Epithelial cell of proximal tubule (primary cell): ENCODE measurements around the gene ADCY1. TPM values are rescaled to one million over a fixed set of nuclear protein-coding genes. Genes with fewer than 3 reads are reported as not detected.

Experiments used
- DNase-seq: peaks from one replicate; pipeline ENCODE4 v3.0.0-alpha.2; 2011; ENCODE audit warnings: low read depth
- H3K4me3 ChIP-seq: 2 replicates; pipeline ENCODE4 v1.5.1; 2011; ENCODE audit warnings: low read depth, mild to moderate bottlenecking, low read length
- CTCF ChIP-seq: conservative IDR thresholded peaks from 2 replicates; pipeline ENCODE4 v1.5.1; 2012; ENCODE audit warnings: low read depth, mild to moderate bottlenecking, low read length
- total RNA-seq: library from RNA; depleted of rRNA; stranded (reverse); fragments of >200 nt; gene quantifications from 2 replicates; pipeline ENCODE4 v1.2.3, GENCODE V29; 2015

The ADCY1 gene
- total RNA-seq, 1 donor from 2014 or later = 1.2 TPM

- H3K4me3 ChIP-seq = no peak overlapping the region
- no peak for DNase-seq
- TF ChIP-seq CTCF = no peak
These were observed 130.5 kb downstream of the ADCY1 start for GRCh38 chr7:45704683-45705016.

GRCh38 chr7:45708046-45708950 lies 134.1 kb downstream of the ADCY1 start:
- H3K4me3 ChIP-seq = no peak overlapping the region
- no peak for DNase-seq

GRCh38 chr7:45709168-45710042 lies 135.2 kb downstream of the ADCY1 start:
- no peak for TF ChIP-seq CTCF

More at GRCh38 chr7:45708046-45708950, 134.1 kb downstream of the ADCY1 start:
- no peak for TF ChIP-seq CTCF

GRCh38 chr7:45710271-45711160 lies 136.3 kb downstream of the ADCY1 start:
- H3K4me3 ChIP-seq = no peak overlapping the region
- TF ChIP-seq CTCF = no peak
- no peak for DNase-seq

More at GRCh38 chr7:45709168-45710042, 135.2 kb downstream of the ADCY1 start:
- no peak for DNase-seq
- no peak overlapping the region for H3K4me3 ChIP-seq

GRCh38 chr7:45711161-45711490 lies 137.0 kb downstream of the ADCY1 start:
- no peak for TF ChIP-seq CTCF
- no peak overlapping the region for H3K4me3 ChIP-seq

GRCh38 chr7:45712057-45712689 lies 138.0 kb downstream of the ADCY1 start:
- no peak overlapping the region for H3K4me3 ChIP-seq
- TF ChIP-seq CTCF = no peak
- DNase-seq = no peak

More at GRCh38 chr7:45711161-45711490, 137.0 kb downstream of the ADCY1 start:
- DNase-seq = no peak
